Kasumi-1 (cell line): ENCODE data around the gene SIRT7.
"Not testable (repeated sequence)": the region's sequence is repeated elsewhere in the genome, so short reads cannot be mapped to it uniquely, and the experiment has no call there.

Experiments used
- DNase-seq, 2 experiments: peaks; one replicate each; lab custom pipeline; 2025; lab: John Stamatoyannopoulos, UW

Gene SIRT7

DNA sequence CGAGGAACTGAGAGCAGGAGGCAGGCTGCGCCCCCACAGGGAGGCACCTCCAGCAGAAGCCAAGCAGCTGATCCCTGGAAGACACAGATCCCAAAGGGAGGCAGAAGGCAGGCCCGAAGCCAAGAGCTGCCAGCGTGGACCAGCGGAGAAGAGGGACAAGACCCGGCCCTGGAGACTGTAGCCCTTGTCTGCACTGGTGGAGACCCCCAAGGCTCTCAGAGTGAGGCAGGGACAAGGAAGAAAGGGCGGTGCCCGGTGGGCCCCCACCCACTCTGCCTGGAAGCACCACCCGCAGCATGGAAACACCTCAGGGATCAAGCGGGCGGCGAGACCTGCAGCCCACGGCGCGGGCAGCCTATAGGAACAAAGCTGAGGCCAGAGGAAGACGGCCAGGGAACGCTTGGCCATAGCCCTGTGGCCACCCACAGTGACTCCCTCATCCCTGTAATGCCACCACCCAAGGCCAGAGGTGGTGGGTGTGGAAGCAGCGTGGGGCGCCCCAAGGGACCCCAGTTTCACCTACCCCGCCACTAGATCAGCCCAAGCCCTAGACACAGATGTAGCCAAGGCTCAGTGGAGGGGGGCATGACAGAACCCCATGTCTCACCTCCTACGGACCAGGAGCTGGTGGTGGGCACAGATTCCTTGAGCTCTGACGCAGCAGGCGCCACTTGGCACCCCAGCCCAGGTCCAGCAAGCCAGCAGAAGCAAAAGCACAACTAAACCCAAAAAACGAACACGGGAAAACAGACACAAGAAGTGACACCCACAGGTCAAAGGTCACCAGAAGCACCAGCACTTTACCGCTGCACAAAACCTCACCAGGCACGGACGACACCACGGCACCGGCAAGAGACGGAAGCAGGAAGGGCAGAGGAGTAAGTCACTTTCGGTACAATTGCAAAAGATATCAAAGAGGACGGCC lies 2.9 kb upstream of the SIRT7 start:
- no peak for DNase-seq

DNA sequence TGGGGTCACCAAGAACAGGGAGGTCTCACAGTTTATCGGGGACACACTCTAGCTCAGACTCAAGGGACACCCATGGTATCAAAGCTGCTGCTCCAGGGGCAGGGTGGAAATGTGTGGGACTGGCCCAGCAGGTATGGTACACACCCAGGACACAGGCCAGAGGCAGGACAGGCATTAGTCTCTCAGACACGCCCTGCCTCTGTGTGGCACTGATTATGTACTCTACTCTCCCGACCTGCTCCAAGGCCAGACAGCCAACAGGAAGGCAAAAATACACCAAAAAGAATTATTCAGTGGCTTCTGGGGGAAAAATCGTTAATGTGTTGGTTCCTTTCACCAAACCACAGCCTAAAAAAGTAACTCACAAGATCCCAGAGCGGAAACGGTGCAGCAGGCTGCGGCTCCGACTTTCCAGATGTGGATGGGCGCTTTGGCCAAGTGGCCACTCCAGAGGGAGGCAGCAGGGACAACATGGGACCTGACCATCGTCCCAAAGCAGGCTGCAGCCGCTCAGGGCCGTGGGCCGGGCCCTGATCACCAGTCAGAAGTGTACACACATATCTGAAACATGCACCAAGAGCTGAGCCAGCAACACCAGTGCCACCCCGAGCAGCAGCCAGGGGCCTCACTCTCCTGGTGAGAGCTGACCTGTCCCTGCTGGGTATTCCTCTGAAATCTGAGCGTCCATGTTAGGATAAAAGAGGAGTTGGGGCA lies 1.0 kb upstream of the SIRT7 start:
- peak; percentile 67 to 71 for DNase-seq

DNA sequence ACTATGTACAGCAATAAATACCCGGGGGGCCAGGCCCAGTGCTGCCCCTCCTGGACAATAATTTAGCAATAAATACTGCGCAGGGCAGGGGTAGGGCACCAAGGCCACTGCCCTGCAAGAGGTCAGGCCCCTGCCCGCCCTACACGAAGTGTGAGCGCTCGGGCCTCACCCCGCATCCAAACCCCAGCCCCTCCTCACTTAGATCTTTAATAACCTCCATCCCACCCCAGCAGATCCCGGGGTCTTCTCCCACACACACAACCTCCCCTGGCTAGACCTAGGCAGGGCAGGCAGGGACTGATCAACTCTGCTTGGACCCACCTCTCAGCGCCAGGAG lies 325 bp upstream of the SIRT7 start:
- DNase-seq: not testable (repeated sequence)

DNA sequence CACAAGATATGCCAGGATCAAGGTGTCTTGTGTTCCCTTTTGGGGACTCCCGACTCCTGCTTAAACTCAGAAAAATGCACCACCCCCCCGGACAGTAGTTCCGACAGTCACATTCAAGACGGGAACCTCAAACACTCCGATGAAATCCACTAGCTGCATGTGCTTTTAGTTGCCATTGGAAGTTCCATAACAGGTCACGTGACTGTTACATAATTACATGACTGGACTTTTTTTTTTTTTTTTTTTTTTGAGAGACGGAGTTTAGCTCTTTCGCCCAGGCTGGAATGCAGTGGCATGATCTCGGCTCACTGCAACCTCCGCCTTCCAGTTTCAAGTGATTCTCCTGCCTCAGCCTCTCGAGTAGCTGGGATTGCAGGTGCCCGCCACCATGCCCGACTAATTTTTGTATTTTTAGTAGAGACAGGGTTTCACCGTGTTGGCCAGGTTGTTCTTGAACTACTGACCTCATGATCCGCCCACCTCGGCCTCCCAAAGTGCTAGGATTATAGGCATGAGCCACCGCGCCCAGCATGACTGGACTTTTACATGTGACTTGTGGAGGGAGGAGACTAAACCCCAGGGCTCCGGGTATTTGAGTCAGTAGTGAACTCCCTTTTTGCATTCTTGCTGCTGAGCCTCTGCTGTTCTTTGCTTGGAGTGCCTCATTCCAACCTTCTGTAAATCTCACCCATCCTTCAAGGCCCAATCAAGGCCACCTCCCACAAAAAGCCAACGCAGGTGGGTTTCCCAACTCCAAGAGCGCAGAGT lies 1.6 kb downstream of the SIRT7 start:
- no peak for DNase-seq

DNA sequence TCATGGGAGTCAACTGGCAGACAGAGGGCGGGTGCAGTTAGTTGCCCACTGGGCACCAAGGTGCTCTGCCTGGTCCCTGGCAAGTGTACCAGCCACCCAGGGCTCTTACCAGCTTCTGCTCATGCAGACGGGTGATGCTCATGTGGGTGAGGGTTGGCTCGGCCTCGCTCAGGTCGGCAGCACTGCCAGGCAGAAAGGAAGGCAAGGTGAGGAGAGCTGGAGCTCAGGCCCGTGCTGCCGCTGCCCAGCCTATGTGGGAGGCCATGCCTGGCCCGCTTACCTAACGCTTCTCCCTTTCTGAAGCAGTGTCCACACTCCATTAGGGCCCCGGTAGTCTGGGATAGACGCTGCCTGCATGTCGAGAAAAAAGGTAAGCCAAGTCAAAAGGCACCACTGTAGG lies 2.6 kb downstream of the SIRT7 start:
- DNase-seq: no peak

DNA sequence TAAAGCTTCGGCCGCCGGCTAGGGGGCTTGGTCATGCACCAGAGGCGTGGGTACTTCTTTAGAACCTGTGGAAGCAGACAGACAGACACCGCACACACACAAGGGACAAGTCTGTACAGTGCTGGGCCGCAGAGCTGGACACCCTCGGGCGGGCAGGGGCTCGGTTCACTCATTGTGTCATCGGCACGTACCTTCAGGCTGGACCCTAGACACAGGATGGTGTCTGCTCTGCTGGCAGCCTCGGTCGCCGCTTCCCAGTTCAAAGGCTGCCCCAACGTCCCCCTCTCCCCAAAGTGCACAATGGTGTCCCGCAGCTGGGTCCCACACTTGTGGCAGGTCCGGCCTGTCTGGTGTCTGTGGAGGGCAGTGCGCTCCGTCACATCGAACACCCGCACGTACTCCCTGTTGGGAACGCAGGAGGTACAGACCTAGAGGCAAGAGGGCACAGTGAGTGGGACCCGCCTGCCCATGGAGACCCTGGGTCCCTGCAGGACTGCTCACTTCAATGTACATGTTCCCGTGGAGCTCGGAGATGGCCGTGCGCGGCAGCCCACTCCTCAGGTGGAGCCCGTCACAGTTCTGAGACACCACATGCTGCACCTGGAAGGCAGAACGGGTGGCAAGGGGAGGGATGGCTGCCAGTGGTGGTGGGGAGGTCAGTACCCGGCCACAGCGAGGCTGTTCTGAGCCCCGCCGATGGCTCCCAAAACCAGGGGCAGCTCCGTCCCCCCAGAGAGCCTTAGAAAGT lies 3.7 kb downstream of the SIRT7 start:
- DNase-seq: no peak

DNA sequence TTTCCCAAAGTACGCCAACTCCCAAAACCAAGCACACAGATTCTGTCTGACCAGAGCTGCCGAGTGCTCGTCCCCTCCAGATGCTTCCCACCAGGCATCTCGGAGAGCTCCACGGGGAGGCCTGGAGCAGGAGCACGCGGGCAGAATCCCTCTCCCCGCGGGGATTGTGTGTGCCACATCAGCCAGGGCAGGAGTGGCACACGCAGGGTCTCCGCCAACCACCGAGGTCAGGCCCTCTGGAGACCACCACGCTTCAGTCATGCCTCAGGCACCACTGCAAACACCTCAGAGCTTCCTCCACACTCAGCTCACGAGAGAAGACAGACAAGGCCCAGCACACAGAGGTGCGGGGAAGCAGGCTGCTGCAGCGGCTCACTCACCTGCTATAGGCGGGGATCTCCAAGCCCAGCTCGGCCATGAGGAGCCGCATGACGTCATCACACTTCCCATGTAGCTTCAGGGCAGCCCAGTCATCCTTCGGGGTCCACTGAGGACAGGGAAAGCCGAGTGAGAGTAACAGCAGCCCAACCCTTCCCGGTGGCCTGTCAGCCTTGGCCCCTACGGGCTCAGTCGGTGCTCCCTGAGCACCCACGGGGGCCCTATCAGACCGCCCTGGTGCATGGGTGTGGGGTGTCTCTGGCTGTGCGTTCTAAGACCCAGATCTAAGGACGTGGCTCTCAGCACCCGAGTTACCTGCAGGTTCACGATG lies 4.4 kb downstream of the SIRT7 start:
- DNase-seq: no peak

DNA sequence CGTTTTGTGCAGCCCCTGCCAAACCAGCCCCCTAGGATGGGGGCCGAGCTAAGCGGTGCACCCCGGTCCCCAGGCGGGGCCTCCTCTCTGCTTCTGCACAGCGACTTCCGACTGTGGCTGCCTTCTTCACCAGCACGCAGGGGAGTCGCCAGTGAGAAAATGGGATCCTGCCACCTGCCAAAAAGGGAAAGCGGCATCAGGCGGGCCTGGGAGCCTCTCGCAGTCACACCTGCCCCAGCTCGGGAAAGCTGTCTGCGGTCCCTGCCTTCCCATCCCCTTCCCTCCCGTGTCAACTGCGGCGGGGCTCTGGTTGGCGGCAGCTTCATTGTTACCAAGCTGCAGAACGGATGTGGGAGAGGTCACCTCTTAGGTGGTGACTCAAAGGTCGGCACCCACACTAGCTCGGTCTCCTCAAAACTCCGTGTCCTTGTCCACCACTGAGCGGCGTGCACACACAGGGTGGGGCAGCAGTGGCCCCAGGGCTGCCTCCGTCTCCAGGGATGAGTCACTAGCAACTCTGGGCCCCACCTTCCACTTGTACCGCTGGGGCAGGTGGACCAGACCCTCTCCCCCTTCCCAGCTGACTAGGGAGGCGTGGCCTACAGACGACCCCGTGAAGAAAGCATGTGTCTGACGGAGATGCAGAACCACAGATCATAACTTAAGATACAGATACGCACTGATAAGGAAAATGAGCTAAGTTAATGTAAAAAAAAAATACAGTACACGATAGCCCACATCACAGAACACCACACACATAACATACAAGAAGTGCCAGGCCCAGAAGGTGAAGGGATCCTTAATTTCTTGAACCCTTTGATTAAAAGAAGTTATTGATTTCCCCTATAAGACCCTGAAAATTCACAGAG lies 5.3 kb downstream of the SIRT7 start:
- DNase-seq: no peak

DNA sequence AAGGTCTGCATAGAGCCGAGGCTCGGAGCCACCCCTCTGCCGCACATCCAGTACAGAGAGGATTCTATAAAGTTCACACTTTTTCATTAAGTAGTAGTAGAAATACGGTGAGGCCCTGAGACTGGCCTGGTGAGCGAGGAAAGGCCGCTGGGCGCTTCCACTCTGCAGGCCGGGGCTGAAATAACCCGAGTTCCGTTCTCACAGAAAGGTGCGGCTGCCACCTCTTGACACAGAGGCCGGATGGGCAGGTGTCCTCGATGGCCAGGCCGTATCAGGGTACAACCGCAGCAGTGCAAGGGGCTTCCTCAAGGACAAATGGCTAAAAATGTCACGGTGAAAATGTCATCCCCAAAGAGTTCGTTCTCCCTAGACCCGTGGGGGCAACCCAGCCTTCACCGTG lies 6.0 kb downstream of the SIRT7 start:
- DNase-seq: no peak

DNA sequence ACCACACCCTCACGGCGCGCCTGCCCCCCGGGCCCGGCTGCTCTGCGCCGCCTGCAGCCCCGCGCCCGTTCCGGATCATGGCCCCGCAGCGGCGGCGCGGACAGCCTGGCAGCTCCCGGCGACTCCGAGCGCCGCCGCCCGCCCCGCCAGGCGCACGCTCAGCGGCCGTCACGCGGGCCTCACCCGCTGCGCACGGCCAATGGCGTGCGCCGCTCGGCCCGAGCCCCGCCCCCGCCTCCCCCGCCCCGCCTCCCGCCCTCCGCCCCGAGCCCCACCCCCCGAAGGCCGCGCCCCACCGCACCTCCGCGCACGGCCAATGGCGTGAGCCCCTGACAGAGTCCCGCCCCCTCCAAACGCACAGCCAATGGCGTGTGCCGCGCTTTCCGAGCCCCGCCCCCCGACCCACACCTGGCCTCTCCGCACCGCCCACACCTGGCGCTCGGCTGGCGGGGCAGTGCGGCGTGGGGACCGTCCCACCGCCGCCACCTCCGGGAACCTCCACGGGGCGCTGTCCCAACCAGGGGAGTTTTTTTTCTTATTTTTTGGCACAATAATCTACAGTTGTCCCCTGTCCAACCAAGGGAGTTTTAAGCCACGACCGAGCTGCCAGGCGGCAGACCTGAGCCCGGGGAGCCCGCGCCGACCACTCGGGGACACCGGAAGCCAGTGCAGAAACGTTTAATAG lies 6.6 kb downstream of the SIRT7 start, which contains the start of gene PCYT2:
Gene PCYT2, minus strand, starts transcription at position 123 of the 685 bp plus-strand sequence. Its CDS starts 44 bp downstream, at position 79.
- DNase-seq: peak; percentile 68 to 89

DNA sequence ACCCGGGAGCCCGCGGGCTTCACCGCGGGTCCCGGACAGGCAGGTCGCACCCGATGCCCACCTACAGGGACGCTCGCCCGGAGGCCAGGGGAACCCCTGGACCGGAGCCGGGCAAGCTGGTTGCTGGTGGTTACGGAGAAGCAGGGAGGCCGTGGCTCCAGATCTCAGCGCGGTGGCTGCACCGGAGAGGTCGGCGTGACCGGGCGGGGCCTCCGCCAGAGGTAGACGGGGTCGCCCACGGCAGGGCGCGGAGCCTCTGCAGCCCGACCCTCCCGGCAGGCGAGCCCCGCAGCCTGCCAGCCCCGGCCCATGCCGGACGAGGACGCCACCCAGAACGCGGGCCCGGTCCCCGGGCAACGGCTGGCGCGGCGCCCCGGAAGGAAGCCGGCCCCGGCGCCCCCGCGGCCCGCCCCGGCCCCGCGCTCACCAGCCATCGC lies 7.1 kb downstream of the SIRT7 start:
- no peak for DNase-seq

DNA sequence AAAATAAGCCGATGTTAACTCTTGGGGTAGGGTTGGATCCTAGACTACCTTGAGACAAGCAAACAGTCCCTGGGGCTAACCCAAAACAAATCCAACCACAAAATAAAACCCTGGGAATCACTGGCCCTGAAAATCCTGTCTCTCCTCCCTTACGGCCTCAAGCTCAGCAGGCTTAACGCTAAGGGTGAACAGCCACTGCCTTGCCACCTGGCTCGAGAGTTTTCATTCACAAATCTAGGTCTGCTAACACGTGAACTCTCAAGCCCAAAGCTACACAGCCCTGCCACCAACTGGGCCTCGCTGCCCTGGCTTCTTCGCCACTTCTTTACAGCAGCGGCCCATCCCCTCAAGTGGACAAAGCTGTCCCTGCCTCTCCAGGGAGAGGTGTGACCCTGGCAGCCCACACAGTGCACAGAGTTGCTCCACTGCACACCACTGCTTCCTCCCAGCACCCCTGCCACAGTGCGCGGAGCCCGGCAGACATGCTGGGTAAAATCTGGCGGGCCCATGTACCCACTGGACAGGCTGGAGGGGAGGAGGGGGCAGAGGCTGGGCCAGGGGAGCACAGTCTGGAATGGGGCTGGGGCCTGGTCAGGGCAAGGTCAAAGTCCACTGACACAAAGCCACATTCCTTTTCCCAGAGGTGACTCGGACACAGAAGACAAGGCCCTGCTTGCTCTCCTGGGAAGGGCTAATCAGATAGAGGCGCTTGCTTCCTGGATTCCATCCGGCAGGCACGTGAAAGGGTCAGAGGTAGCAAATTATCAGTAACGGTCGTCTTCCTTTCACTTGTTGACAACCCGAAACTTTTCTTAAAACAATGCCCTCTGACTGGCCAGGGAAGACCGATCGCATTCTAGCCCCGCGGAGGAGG lies 7.8 kb downstream of the SIRT7 start:
- peak; percentile 29 to 31 for DNase-seq

DNA sequence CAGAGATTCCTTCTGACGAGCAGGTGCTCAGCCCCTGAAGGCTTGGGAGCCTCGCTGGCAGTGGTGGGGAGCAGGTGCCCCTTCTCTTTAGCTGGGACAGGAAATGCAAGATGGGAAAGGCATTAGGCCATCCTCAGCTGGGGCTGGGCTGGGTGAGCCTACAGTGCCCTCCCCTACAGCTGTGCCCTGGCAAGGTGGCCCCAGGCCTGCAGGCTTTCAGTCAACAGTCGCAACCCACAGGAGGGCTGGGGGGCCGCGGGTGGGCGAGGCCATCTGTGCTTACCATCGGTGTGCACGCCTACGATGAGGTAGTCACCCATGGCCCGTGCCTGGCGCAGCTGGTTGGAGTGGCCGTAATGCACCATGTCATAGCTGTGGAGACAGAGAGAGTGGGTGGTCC lies 8.7 kb downstream of the SIRT7 start:
- no peak for DNase-seq

DNA sequence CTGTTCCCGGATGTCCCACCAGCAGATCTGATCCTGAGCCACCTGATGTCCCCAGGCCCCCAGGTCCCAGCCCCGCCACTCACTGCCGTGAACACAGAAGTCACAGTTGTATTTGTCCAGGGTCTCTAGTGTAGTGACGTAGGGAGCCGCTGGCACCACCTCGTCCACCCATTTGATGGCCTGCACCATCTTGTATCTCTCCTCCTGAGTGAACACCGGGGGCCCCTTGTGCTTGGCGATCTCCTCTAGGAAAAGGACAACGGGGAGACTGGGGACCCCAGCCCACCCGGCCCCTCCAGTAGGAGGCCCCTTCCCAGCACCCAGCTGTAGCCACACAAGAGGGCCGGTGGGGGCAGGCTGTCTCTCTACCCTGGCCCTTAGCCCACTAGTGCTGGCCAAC lies 9.2 kb downstream of the SIRT7 start:
- no peak for DNase-seq

DNA sequence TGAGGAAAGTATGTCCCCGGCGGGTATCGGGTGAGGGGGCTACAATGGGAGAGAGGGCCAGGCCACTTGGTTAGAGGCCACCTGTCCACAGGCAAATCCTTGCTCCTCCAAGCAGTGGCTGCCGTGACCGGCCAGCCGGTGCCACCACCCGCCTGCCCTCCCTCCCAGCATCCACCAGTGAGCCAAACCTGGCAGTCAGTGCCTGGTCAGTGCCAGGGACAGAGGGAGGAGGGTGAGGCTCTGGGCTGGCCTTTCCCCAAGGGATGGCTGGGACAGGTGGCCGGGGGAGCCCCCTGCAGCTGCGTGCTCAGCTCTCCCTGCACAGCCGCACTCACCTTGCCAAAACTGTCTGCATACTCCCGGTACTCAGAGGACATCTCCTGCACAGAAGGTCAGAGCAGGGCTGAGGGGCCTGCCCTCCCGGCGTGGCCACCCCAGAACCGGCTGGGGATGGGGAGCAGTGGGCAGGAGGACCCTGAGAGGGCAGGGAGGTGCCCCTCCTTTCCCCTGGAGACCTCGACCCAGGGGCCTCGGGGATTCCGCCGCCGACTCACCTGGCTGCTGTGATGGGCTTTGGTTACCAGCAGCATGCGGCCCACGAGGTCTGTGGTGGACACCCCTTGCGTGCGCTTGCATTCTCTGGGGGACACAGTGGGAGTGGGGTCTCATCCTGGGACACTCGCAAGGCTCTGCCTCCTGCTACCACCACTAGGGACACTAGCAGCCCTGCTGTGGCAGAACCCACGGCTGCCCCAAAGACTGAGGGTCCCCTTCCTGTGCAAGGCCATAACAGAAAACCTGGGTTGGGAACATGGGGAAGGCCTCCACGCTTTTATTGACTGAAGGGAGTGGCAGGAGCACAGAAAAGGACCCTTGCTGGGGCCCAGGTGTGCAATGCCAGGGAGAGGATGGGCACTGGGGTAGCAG lies 10.5 kb downstream of the SIRT7 start:
- no peak for DNase-seq

DNA sequence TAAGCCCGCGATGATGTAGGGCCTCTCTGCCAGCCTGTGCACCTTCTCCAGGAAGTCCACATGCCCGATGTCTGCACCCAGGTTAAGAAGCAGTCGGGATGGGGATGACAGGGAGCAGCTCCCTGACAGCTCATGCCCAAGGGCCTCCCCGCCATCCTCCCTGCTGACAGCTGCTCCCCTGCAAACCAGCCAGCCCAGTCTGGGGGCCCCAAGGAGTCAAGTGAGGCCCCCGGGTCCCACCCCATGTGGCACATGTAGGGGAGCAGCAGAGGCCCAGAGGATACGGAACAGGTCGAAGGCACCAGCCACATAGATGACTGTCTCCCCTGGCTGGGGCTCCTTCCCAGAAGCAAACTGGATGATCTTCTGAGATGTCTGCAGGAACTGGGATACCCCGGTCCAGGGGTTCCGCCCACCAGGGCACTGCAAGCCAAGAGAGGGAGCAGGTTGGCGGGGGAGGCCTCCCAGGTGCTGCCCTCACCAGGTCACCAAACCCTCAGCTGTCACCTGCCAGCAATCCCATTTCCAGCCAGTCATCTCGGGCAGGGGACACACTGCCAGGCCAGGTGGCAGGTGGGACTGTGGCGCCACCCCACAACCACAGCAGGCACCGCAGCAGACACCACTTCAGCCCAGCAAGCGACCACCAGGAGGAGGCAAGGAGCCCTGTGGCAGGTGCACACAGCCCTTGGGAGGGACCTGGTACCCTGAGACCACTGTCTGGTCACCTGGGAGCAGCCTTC lies 11.3 kb downstream of the SIRT7 start:
- no peak for DNase-seq

DNA sequence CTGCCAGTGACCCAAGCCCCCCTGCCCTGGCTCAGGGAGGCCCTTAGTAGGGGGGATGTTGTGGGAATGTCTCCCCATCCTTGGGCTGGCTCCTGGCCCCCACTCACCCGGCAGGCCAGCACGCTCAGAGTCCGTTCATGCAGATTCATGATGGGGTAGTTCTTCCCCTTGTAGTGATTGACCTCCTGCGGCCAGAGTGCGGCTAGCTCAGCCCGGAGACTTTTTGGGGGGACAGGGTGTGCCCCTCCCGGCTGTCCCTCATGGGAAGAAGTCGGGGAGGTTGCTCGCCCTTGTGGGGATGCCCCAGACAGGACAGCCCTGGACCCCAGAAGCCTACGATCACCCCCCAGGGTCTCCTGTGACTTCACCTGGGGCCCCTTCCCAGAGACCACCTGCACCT lies 12.0 kb downstream of the SIRT7 start:
- DNase-seq: no peak
